ENCODE results near the gene LAG3.

The LAG3 gene

GRCh38 chr12:6822426-6823135 lies 50.3 kb downstream of the LAG3 start:
- DNase-seq (ENCODE audit: low read depth in 2 of 2): no peak

GRCh38 chr12:6823182-6824084 lies 51.1 kb downstream of the LAG3 start:
- no peak for DNase-seq (ENCODE audit: low read depth in 2 of 2)

- DNase-seq (ENCODE audit: low read depth in 2 of 2): no peak
These were observed 51.9 kb downstream of the LAG3 start for GRCh38 chr12:6824085-6824775.

- DNase-seq (ENCODE audit: low read depth in 2 of 2): no peak
These were observed 52.6 kb downstream of the LAG3 start for GRCh38 chr12:6824901-6825381.

- DNase-seq (ENCODE audit: low read depth in 2 of 2): peak; percentile 83 to 84
These were observed 53.2 kb downstream of the LAG3 start for GRCh38 chr12:6825398-6826124.

- no peak for DNase-seq (ENCODE audit: low read depth in 2 of 2)
These were observed 53.9 kb downstream of the LAG3 start for GRCh38 chr12:6826125-6826733.

- no peak for DNase-seq (ENCODE audit: low read depth in 2 of 2)
These were observed 54.6 kb downstream of the LAG3 start for GRCh38 chr12:6826734-6827436.

- DNase-seq (ENCODE audit: low read depth in 2 of 2): peak; percentile 39 to 61
These were observed 55.2 kb downstream of the LAG3 start for GRCh38 chr12:6827437-6827911.

Measured in activated CD4-positive, alpha-beta T cell treated with anti-CD3 and anti-CD28 coated beads for 24 hours (primary cell).